Neural progenitor cell (in vitro differentiated cells): ENCODE data around the gene PLEKHG1. TPM values are rescaled to one million over a fixed set of nuclear protein-coding genes. Genes with fewer than 3 reads are reported as not detected.

Source experiments
- DNase-seq: peaks from one replicate; pipeline ENCODE4 v3.0.0-alpha.2; 2016; ENCODE audit warnings: low spot score
- H2AFZ ChIP-seq: fragments of 200-600 bp; sonication (generic); replicated peaks from 2 replicates; pipeline ENCODE4 v1.6.1; 2016; ENCODE audit warnings: antibody characterized with exemption
- H3F3A ChIP-seq: fragments of 200-600 bp; sonication (generic); 2 replicates; pipeline ENCODE4 v1.6.1; 2016; ENCODE audit warnings: antibody characterized with exemption, low read depth
- H3K27ac ChIP-seq: fragments of 200-600 bp; sonication (generic); 2 replicates; pipeline ENCODE4 v1.5.1; 2016; ENCODE audit warnings: mild to moderate bottlenecking
- H3K27me3 ChIP-seq: fragments of 200-600 bp; sonication (generic); 2 replicates; pipeline ENCODE4 v1.6.1; 2016; ENCODE audit warnings: mild to moderate bottlenecking, moderate library complexity
- H3K36me3 ChIP-seq: fragments of 200-600 bp; sonication (generic); 2 replicates; pipeline ENCODE4 v1.5.1; 2016
- H3K4me1 ChIP-seq: fragments of 200-600 bp; sonication (generic); 2 replicates; pipeline ENCODE4 v1.6.1; 2016; ENCODE audit warnings: mixed run types
- H3K4me2 ChIP-seq: fragments of 200-600 bp; sonication (generic); 2 replicates; pipeline ENCODE4 v1.6.1; 2016
- H3K4me3 ChIP-seq: fragments of 200-600 bp; sonication (generic); 2 replicates; pipeline ENCODE4 v1.5.1; 2016
- H3K79me2 ChIP-seq: fragments of 200-600 bp; sonication (generic); 2 replicates; pipeline ENCODE4 v1.6.1; 2016; ENCODE audit warnings: low read depth
- H3K9ac ChIP-seq: fragments of 200-600 bp; sonication (generic); 2 replicates; pipeline ENCODE4 v1.6.1; 2016
- H3K9me3 ChIP-seq: fragments of 200-600 bp; sonication (generic); 2 replicates; pipeline ENCODE4 v1.5.1; 2016; ENCODE audit warnings: low read depth
- H4K20me1 ChIP-seq: fragments of 200-600 bp; sonication (generic); 2 replicates; pipeline ENCODE4 v1.6.1; 2016; ENCODE audit warnings: low read depth
- H3K27ac Mint-ChIP-seq: 3 replicates; pipeline ENCODE4 v1.8.0; 2021; ENCODE audit warnings: mixed read lengths
- H3K27me3 Mint-ChIP-seq: 2 replicates; pipeline ENCODE4 v1.8.0; 2022; ENCODE audit warnings: low read depth, mild to moderate bottlenecking, inconsistent platforms, moderate library complexity, mixed read lengths; ENCODE audit not compliant: insufficient read depth
- H3K36me3 Mint-ChIP-seq: 3 replicates; pipeline ENCODE4 v1.8.0; 2021; ENCODE audit warnings: mixed read lengths
- H3K4me1 Mint-ChIP-seq: 3 replicates; pipeline ENCODE4 v1.8.0; 2021; ENCODE audit warnings: mixed read lengths
- H3K4me3 Mint-ChIP-seq: 3 replicates; pipeline ENCODE4 v1.8.0; 2021; ENCODE audit warnings: mild to moderate bottlenecking, moderate library complexity, mixed read lengths
- H3K9me3 Mint-ChIP-seq: 3 replicates; pipeline ENCODE4 v1.8.0; 2020; ENCODE audit warnings: mixed read lengths
- CTCF ChIP-seq: fragments of 200-600 bp; sonication (generic); IDR thresholded peaks from 2 replicates; pipeline ENCODE4 v1.5.1; 2017; ENCODE audit warnings: antibody characterized with exemption, mild to moderate bottlenecking
- EZH2 ChIP-seq: fragments of 200-600 bp; sonication (generic); IDR thresholded peaks from 2 replicates; pipeline ENCODE4 v1.6.1; 2017; ENCODE audit warnings: antibody characterized with exemption, mild to moderate bottlenecking, moderate library complexity
- EZH2phosphoT487 ChIP-seq: fragments of 200-600 bp; sonication (generic); IDR thresholded peaks from 2 replicates; pipeline ENCODE4 v1.6.1; 2017; ENCODE audit warnings: antibody characterized with exemption
- total RNA-seq: library from RNA; depleted of rRNA; stranded (reverse); fragments of >200 nt; gene quantifications from 2 replicates; pipeline ENCODE4 v1.2.3, GENCODE V29; 2015; ENCODE audit warnings: low replicate concordance

Gene PLEKHG1
- total RNA-seq, 1 donor from 2014 or later = 4.7 TPM

- H3K4me1 Mint-ChIP-seq = peaks cover 27% of the 10 kb centered on the region
- H3K27me3 Mint-ChIP-seq = no peaks in the 10 kb centered on the region
- H3K36me3 ChIP-seq = no peaks in the 10 kb centered on the region
- peaks cover 6% of the 10 kb centered on the region for H3K9me3 Mint-ChIP-seq
- DNase-seq = no peak
- H2AFZ ChIP-seq = no peak overlapping the region
- H3K27ac ChIP-seq = no peak overlapping the region
- H3K36me3 Mint-ChIP-seq = peaks cover 9% of the 10 kb centered on the region
- no peaks in the 10 kb centered on the region for H3F3A ChIP-seq
- H3K4me2 ChIP-seq = no peak overlapping the region
- H3K79me2 ChIP-seq = no peaks in the 10 kb centered on the region
- H3K27ac Mint-ChIP-seq = no peak overlapping the region
- no peak overlapping the region for H3K9ac ChIP-seq
- no peak overlapping the region for H3K4me3 ChIP-seq
- H3K4me1 ChIP-seq = no peaks in the 10 kb centered on the region
- H3K27me3 ChIP-seq = no peaks in the 10 kb centered on the region
- H4K20me1 ChIP-seq = no peaks in the 10 kb centered on the region
- H3K9me3 ChIP-seq = no peaks in the 10 kb centered on the region
- no peak for TF ChIP-seq EZH2phosphoT487
- TF ChIP-seq CTCF = no peak
- TF ChIP-seq EZH2 = no peak
- H3K4me3 Mint-ChIP-seq = no peak overlapping the region
Observed at GRCh38 chr6:150641398-150642139, 41.9 kb downstream of the PLEKHG1 start.

- H3K9ac ChIP-seq = no peak overlapping the region
- H3K27me3 ChIP-seq = no peaks in the 10 kb centered on the region
- Mint-ChIP-seq H3K36me3 (peaks cover 2% of the 10 kb centered on the region), H3K4me3 (no peak overlapping the region), H3K27me3 (no peaks in the 10 kb centered on the region), H3K4me1 (peaks cover 8% of the 10 kb centered on the region), H3K27ac (no peak overlapping the region), H3K9me3 (peaks cover 6% of the 10 kb centered on the region)
- H3K36me3 ChIP-seq = no peaks in the 10 kb centered on the region
- H3K9me3 ChIP-seq = no peaks in the 10 kb centered on the region
- H3K4me1 ChIP-seq = peaks cover 7% of the 10 kb centered on the region
- H2AFZ ChIP-seq = no peak overlapping the region
- no peaks in the 10 kb centered on the region for H4K20me1 ChIP-seq
- no peak overlapping the region for H3K4me3 ChIP-seq
- no peak for DNase-seq
- H3K4me2 ChIP-seq = no peak overlapping the region
- H3K79me2 ChIP-seq = no peaks in the 10 kb centered on the region
- no peak overlapping the region for H3K27ac ChIP-seq
- TF ChIP-seq EZH2 = no peak
- H3F3A ChIP-seq = no peaks in the 10 kb centered on the region
Observed at GRCh38 chr6:150646228-150646627, 46.5 kb downstream of the PLEKHG1 start.

DNA sequence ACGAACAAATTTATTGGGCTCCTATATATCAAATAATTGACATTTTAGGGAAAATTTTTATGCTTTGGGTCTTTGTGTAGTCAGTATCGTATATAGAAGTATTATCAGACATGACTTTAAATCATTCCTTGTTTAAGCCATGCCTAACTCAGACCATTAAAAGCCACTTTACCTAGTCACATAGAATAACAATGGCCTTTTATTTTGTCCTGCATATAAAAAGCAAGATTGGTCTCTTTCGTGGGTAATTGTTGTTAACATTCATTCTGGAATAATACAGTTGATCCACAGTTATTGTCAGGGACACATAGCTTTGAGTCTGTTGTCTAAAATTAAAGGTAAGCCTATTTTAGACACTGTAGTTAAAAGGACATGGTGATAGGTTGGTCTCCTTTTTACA, 47.4 kb downstream of the PLEKHG1 start:
- TF ChIP-seq EZH2 (no peak), EZH2phosphoT487 (no peak), CTCF (no peak)
- Histone ChIP-seq H3K4me1 (peaks cover 7% of the 10 kb centered on the region), H4K20me1 (no peaks in the 10 kb centered on the region), H3K79me2 (no peaks in the 10 kb centered on the region), H3K27me3 (no peaks in the 10 kb centered on the region), H3K4me3 (no peak overlapping the region), H3K9me3 (no peaks in the 10 kb centered on the region), H3K4me2 (no peak overlapping the region), H3F3A (no peaks in the 10 kb centered on the region), H3K27ac (no peak overlapping the region), H2AFZ (no peak overlapping the region), H3K36me3 (no peaks in the 10 kb centered on the region), H3K9ac (no peak overlapping the region)
- no peak overlapping the region for H3K27ac Mint-ChIP-seq
- H3K36me3 Mint-ChIP-seq = peaks cover 2% of the 10 kb centered on the region
- peaks cover 6% of the 10 kb centered on the region for H3K9me3 Mint-ChIP-seq
- no peak for DNase-seq
- no peaks in the 10 kb centered on the region for H3K27me3 Mint-ChIP-seq
- no peak overlapping the region for H3K4me3 Mint-ChIP-seq
- H3K4me1 Mint-ChIP-seq = peaks cover 3% of the 10 kb centered on the region

Other genes starting within 250 kb of the PLEKHG1 start
- not detected in 2 replicates for gene IYD, start 230.9 kb upstream of the PLEKHG1 start, total RNA-seq